ENCODE data around the gene CADM4. TPM values are rescaled to one million over a fixed set of nuclear protein-coding genes. Genes with fewer than 3 reads are reported as not detected.
A peak's percentile ranks its signal among the peaks of the same experiment; 100 is the strongest.

CADM4 gene
- total and polyA plus RNA-seq, 10 of the 15 experiments (the other 5 are each of a cell fraction or from before 2014, with no cell fraction given) = 0.04 to 0.12 (median 0.08) TPM; not detected in 5

DNA sequence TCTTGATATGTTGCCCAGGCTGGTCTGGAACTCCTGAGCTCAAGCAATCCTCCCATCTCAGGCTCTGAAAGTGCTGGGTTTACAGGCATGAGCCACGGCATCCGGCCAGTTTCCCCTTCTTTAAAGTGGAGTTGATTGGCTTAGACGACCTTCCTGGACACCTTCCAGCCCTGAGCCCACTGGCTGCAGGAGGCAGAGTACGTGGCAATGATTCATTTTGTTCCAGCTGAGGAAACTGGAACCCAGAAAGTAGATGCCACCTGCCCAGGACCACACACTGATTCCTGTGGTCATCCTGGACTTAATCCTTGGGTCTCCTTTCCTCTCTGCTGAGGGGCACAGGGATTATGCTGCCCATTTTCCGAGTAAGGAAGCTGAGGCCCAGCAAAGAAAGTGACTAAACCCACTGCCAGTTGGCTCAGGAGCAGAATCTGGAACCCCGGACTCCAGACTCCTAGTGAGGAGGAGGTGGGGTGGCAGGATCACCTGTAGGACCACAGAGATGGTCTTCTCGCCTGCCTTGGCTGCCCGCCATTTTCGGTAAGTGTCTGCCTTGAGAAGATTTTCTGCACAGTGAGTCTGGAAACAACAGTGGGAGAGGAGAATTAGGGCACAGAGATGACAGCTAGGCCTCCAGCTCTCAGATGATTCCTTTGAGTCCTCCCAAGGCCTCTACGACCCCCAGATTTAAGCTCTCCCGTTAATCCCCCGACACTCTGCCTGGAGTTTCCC, 65.1 kb downstream of the CADM4 start:
- Histone ChIP-seq H3K4me2 (ENCODE audit: control insufficient read depth, insufficient read depth) (peak overlapping the region; percentile 81), H2AFZ (ENCODE audit: control insufficient read depth, low read depth, low read length) (peak overlapping the region; percentile 73; the same call in 1 of the 2 replicates), H4K20me1 (ENCODE audit: control insufficient read depth, insufficient read depth) (no peaks in the 10 kb centered on the region), H3K4me3 (peak overlapping the region; percentile 95), H3K27me3 (replicated peaks in 1 of 2; ENCODE audit: control insufficient read depth in 2 of 2, insufficient read depth in 2 of 2, low read length in 1 of 2) (no peaks in the 10 kb centered on the region), H3K36me3 (ENCODE audit: control insufficient read depth in 2 of 2, insufficient read depth in 2 of 2, low read length in 1 of 2) (peaks cover 0 to 3% of the 10 kb centered on the region in 2 experiments; a peak in 1 of 4 replicates), H3K79me2 (ENCODE audit: control insufficient read depth, insufficient read depth, low read length) (peaks cover 9% of the 10 kb centered on the region), H3K27ac (ENCODE audit: control insufficient read depth, insufficient read depth) (peak overlapping the region; percentile 78), H3K4me1 (ENCODE audit: control insufficient read depth, insufficient read depth, low read length) (peaks cover 5% of the 10 kb centered on the region), H3K9me3 (replicated peaks; ENCODE audit: control insufficient read depth, insufficient read depth, low read length) (no peaks in the 10 kb centered on the region), H3K9ac (ENCODE audit: control insufficient read depth, insufficient read depth, low read length) (peak overlapping the region; percentile 87)
- ATAC-seq (peak; percentile 4; the same call in 2 of the 3 replicates), DNase-seq (ENCODE audit: low read depth, low spot score) (no peak), FAIRE-seq (peak; percentile 41)
- SMC1A ChIA-PET (ENCODE audit: uncharacterized antibody, unreplicated experiment) = interaction anchor here (0.7 to 3.1 kb wide), 10 partner anchors 11 to 91 kb away, joined by 3 to 25 read pairs (median 4); partner anchors contain the start of genes IRGQ, ZNF575 and ZNF576
- POLR2A ChIA-PET = interaction anchor here (0.6 to 2.6 kb wide), 6 partner anchors 9 to 49 kb away, joined by 3 to 22 read pairs (median 6); partner anchors contain the start of genes IRGQ, ZNF575 and ZNF576
- BruUV-seq (replicated peaks) = TSS peak; percentile 68
- WGBS (ENCODE audit: insufficient coverage, insufficient replicate concordance, low lambda C conversion rate, missing lambda C conversion rate) = 29% methylated on average over 9 of the region's 12 CpGs
- intact Hi-C loops (cut with micrococcal nuclease; ENCODE audit: unreplicated experiment) (loop anchor here (1.0 kb wide), 2 partner anchors 22 to 45 kb away; partner anchors contain the start of genes IRGQ, ZNF428 and ZNF576), in situ Hi-C loops (cut with MboI) (no loop called here)
- CTCF ChIA-PET = interaction anchor here (0.7 to 9.0 kb wide), 11 partner anchors 9 to 127 kb away, joined by 3 to 99 read pairs (median 4); partner anchors contain the start of genes IRGQ, ZNF575 and ZNF576
- RAD21 ChIA-PET (ENCODE audit: unreplicated experiment) = interaction anchor here (1.1 to 2.4 kb wide), 4 partner anchors 9 to 43 kb away, joined by 3 to 33 read pairs (median 4); partner anchors contain the start of genes IRGQ and ZNF576
- TF ChIP-seq PML (IDR thresholded peaks at IDR 0.05; ENCODE audit: low read length) (no peak), E2F8 (IDR thresholded peaks at IDR 0.05; ENCODE audit: low read depth, partially characterized antibody) (no peak), ELK1 (IDR thresholded peaks at IDR 0.05; ENCODE audit: low read depth, low read length) (no peak), RUNX3 (IDR thresholded peaks at IDR 0.05; ENCODE audit: low read length) (no peak), CBX5 (IDR thresholded peaks at IDR 0.05; ENCODE audit: low read depth) (no peak), YY1 (IDR thresholded peaks at IDR 0.05; ENCODE audit: low read depth, low read length) (peak; percentile 67), ZNF384 (IDR thresholded peaks at IDR 0.05; ENCODE audit: borderline replicate concordance, low read depth, low read length) (no peak), NR2C2 (IDR thresholded peaks at IDR 0.05; ENCODE audit: borderline replicate concordance, control insufficient read depth, insufficient read length, low read depth) (no peak), NFIC (IDR thresholded peaks at IDR 0.05; ENCODE audit: low read depth, low read length) (no peak), ZNF592 (IDR thresholded peaks at IDR 0.05) (no peak), JUNB (IDR thresholded peaks at IDR 0.05) (no peak), RB1 (IDR thresholded peaks at IDR 0.05; ENCODE audit: borderline replicate concordance) (no peak), HCFC1 (IDR thresholded peaks at IDR 0.05; ENCODE audit: low read length) (no peak)
